ENCODE data around the gene MYO18B. TPM values are rescaled to one million over a fixed set of nuclear protein-coding genes. Genes with fewer than 3 reads are reported as not detected.

Gene MYO18B
- total RNA-seq, 1 donor from 2014 or later = not detected

- no peaks in the 10 kb centered on the region for H3K4me1 ChIP-seq
- DNase-seq (ENCODE audit: extremely low spot score in 2 of 2) = no peak
- H3K27ac ChIP-seq = no peak overlapping the region
- H3K9me3 ChIP-seq = no peaks in the 10 kb centered on the region
- TF ChIP-seq POLR2AphosphoS5 (IDR thresholded peaks at IDR 0.05; ENCODE audit: insufficient read depth in 1 of 2, low read depth in 1 of 2) = no peak
- TF ChIP-seq CTCF (IDR thresholded peaks at IDR 0.05) = no peak
- no peak overlapping the region for H3K4me3 ChIP-seq
- H3K36me3 ChIP-seq = no peaks in the 10 kb centered on the region
- intact Hi-C loops (cut with DNase I) = no loop called here
- no peaks in the 10 kb centered on the region for H3K27me3 ChIP-seq
Observed at GRCh38 chr22:25729016-25729995, 12.7 kb upstream of the MYO18B start.

- intact Hi-C loops (cut with DNase I) = no loop called here
- H3K27ac ChIP-seq = no peak overlapping the region
- TF ChIP-seq POLR2AphosphoS5 (IDR thresholded peaks at IDR 0.05; ENCODE audit: insufficient read depth in 1 of 2, low read depth in 1 of 2) (no peak), POLR2A (IDR thresholded peaks at IDR 0.05) (no peak), CTCF (IDR thresholded peaks at IDR 0.05) (no peak)
Observed at GRCh38 chr22:25735650-25736049, 6.3 kb upstream of the MYO18B start.

GRCh38 chr22:25736378-25737011 lies 5.5 kb upstream of the MYO18B start:
- intact Hi-C loops (cut with DNase I) = no loop called here
- Histone ChIP-seq H3K4me1 (no peaks in the 10 kb centered on the region), H3K9me3 (no peaks in the 10 kb centered on the region), H3K36me3 (no peaks in the 10 kb centered on the region), H3K27ac (no peak overlapping the region), H3K27me3 (no peaks in the 10 kb centered on the region), H3K4me3 (no peak overlapping the region)
- no peak for DNase-seq (ENCODE audit: extremely low spot score in 2 of 2)
- TF ChIP-seq POLR2A (IDR thresholded peaks at IDR 0.05) (no peak), CTCF (IDR thresholded peaks at IDR 0.05) (no peak), POLR2AphosphoS5 (IDR thresholded peaks at IDR 0.05; ENCODE audit: insufficient read depth in 1 of 2, low read depth in 1 of 2) (no peak)

More at GRCh38 chr22:25735650-25736049, 6.3 kb upstream of the MYO18B start:
- no peaks in the 10 kb centered on the region for H3K36me3 ChIP-seq
- H3K9me3 ChIP-seq = no peaks in the 10 kb centered on the region
- H3K27me3 ChIP-seq = no peaks in the 10 kb centered on the region
- DNase-seq (ENCODE audit: extremely low spot score in 2 of 2) = no peak
- no peak overlapping the region for H3K4me3 ChIP-seq
- no peaks in the 10 kb centered on the region for H3K4me1 ChIP-seq

DNA sequence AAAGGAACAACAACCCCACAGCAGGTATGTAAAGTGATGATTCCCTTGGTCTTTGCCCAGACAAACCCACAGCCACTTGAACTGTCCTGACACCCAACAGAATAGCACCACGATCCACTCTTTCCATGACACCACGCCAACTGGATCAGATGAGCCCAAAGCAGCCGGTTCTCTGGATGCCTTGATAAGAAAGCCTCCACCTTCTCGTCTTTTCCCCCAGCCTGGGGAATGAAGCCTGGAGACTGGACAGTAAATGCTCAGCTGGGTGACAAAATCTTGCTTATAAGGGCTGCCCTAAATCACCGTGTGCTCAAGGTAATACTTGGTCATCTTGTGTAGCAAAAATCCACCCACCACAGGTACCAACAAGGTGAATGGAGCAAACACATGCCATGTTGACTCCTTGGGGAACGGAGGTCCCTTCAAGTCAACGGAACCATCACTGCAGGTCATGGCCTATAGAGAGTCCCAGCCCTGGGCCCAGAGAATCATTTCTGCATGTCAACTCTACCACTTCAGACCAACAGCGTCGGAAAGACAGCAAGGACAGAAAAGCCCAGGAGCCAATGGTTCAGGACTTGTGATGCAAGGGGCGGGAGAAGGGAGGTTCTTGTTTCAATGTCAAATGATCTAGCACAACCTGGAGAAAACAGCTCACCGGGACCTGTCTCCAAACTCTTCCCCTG lies 2.2 kb upstream of the MYO18B start:
- no peaks in the 10 kb centered on the region for H3K27me3 ChIP-seq
- no peak for DNase-seq (ENCODE audit: extremely low spot score in 2 of 2)
- no peak overlapping the region for H3K27ac ChIP-seq
- H3K9me3 ChIP-seq = no peaks in the 10 kb centered on the region
- no peaks in the 10 kb centered on the region for H3K36me3 ChIP-seq
- H3K4me1 ChIP-seq = no peaks in the 10 kb centered on the region
- no peak for TF ChIP-seq POLR2AphosphoS5 (IDR thresholded peaks at IDR 0.05; ENCODE audit: insufficient read depth in 1 of 2, low read depth in 1 of 2)
- H3K4me3 ChIP-seq = no peak overlapping the region
- intact Hi-C loops (cut with DNase I) = no loop called here

DNA sequence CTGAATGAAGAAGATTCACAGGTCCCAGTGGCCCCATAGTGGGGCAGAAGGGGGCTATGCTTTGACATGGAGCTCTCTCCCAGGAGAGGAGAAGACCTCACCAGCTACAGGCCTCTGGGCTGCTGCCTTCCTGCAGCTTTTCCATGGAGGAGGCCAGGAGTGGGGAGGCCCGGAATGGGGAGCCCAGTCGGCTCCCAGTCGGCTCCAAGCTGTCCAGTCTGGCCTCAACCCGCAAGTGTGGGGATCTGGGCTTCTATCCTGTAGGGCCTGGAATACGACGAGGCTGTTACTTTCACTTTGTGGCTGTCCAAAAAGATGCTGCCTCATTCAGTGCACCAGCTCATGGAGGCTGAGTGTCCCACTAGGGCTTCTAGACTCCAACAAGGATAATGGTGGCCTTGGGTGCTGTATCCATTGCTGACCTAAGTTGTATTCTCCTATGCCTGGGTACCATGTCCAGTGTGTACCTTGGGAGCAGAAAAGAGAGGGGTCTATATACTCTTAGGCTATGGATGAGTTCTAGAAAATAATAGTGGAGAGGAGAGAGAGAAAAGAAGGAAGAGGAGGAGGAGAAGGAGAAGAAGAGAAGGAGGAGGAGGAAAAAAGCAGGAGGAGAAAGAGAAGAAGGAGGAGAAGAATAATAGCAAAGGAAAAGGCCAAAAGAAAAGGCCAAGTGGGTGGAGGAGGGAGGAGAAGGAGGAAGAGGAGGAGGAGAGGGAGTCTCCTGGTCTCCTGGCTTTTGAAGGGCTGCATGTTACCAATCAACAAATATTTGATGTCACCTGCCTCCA lies 1.1 kb downstream of the MYO18B start:
- intact Hi-C loops (cut with DNase I) = no loop called here
- no peak for DNase-seq (ENCODE audit: extremely low spot score in 2 of 2)
- no peak for TF ChIP-seq POLR2AphosphoS5 (IDR thresholded peaks at IDR 0.05; ENCODE audit: insufficient read depth in 1 of 2, low read depth in 1 of 2)
- TF ChIP-seq CTCF (IDR thresholded peaks at IDR 0.05) = no peak
- no peak for TF ChIP-seq POLR2A (IDR thresholded peaks at IDR 0.05)
- Histone ChIP-seq H3K27ac (no peak overlapping the region), H3K4me3 (no peak overlapping the region), H3K4me1 (no peaks in the 10 kb centered on the region), H3K9me3 (no peaks in the 10 kb centered on the region), H3K27me3 (no peaks in the 10 kb centered on the region), H3K36me3 (no peaks in the 10 kb centered on the region)

Data from vagina (tissue), 2 donors.